K562 (cell line): ENCODE results near the gene PPM1H. TPM values are rescaled to one million over a fixed set of nuclear protein-coding genes. Genes with fewer than 3 reads are reported as not detected.

Experiments used
- ATAC-seq: fragments of 200-7000 bp; cut with Tn5 transposase; 3 replicates; pipeline ENCODE4 v1.9.1; 2020; ENCODE audit warnings: moderate library complexity
- BruUV-seq: library from RNA; stranded (reverse); fragments of 400-500 nt; replicated peaks from 2 replicates; lab custom pipeline; 2021; lab: Mats Ljungman, UMichigan
- CTCF ChIA-PET: fragments of 300-600 bp; formaldehyde crosslinking; extraction: SDS; loops from one replicate; lab custom pipeline; 2021; ENCODE audit warnings: low intra/inter-chr PET ratio; lab: Yijun Ruan, JAX
- POLR2A ChIA-PET: fragments of 300-600, 350-650 bp; sonication (Branson Sonifier 250); formaldehyde crosslinking; extraction: SDS; loops from one replicate; lab custom pipeline; 2021; ENCODE audit warnings: antibody characterized with exemption, inconsistent platforms; lab: Yijun Ruan, JAX
- DNase-seq, 4 experiments: peaks; one replicate each; pipeline versions ENCODE4 v3.0.0 to v3.0.0-alpha.2; 2011 to 2018; ENCODE audit warnings: low spot score in 3 of 4, mixed read lengths in 3 of 4; ENCODE audit errors: extremely low read depth in 1 of 4
- FAIRE-seq: peaks from 2 replicates; lab custom pipeline; 2011; peaks lifted over from hg19 to GRCh38; lab: Jason Lieb, UNC
- H2AFZ ChIP-seq: 2 replicates; pipeline ENCODE4 v1.6.0; 2011; ENCODE audit warnings: low read depth, low read length, control low read depth, inconsistent platforms
- H3K27ac ChIP-seq: fragments of 200-600 bp; 3 replicates; pipeline ENCODE4 v1.8.0; 2011; ENCODE audit warnings: low read depth, mild to moderate bottlenecking, control low read depth, inconsistent platforms, low read length, moderate library complexity, mixed read lengths; ENCODE audit errors: extremely low read depth
- H3K27me3 ChIP-seq, 2 experiments: fragments of 300-600 bp in 1 of 2; 2 replicates in 1 of 2; 3 replicates in 1 of 2; pipeline versions ENCODE4 v1.6.0 to v1.8.0; 2011; ENCODE audit warnings: inconsistent platforms in 2 of 2, low read length in 2 of 2, mild to moderate bottlenecking in 1 of 2, mixed read lengths in 1 of 2, moderate library complexity in 1 of 2; ENCODE audit not compliant: control insufficient read depth in 2 of 2, insufficient read depth in 2 of 2
- H3K36me3 ChIP-seq: fragments of 300-600 bp; 3 replicates; pipeline ENCODE4 v1.8.0; 2011; ENCODE audit warnings: mild to moderate bottlenecking, low read length, inconsistent platforms; ENCODE audit not compliant: control insufficient read depth, insufficient read depth
- H3K4me1 ChIP-seq, 2 experiments: fragments of 200-600 bp in 1 of 2; replicated peaks in 1 of 2; 2 replicates in 1 of 2; 3 replicates in 1 of 2; pipeline versions ENCODE4 v1.5.1 to v1.8.0; 2011; ENCODE audit warnings: inconsistent platforms in 2 of 2, low read length in 2 of 2, mild to moderate bottlenecking in 1 of 2, mixed read lengths in 1 of 2, moderate library complexity in 1 of 2; ENCODE audit not compliant: control insufficient read depth in 2 of 2, insufficient read depth in 2 of 2
- H3K4me2 ChIP-seq: 2 replicates; pipeline ENCODE4 v1.6.1; 2011; ENCODE audit warnings: low read length, control low read depth, inconsistent platforms, mixed read lengths; ENCODE audit not compliant: insufficient read depth
- H3K4me3 ChIP-seq: fragments of 200-600 bp; sonication (generic), shearing (Covaris generic); 2 replicates; pipeline ENCODE4 v1.5.1; 2016; ENCODE audit warnings: control low read depth, inconsistent platforms
- H3K79me2 ChIP-seq: fragments of 200-600 bp; 3 replicates; pipeline ENCODE4 v1.8.0; 2011; ENCODE audit warnings: low read length, inconsistent platforms; ENCODE audit not compliant: control insufficient read depth, insufficient read depth
- H3K9ac ChIP-seq, 2 experiments: 2 replicates each; pipeline versions ENCODE4 v1.6.0 to v1.6.1; 2011; ENCODE audit warnings: low read depth in 2 of 2, low read length in 2 of 2, control low read depth in 1 of 2, inconsistent platforms in 1 of 2, mild to moderate bottlenecking in 1 of 2, mixed read lengths in 1 of 2; ENCODE audit not compliant: insufficient read depth in 1 of 2
- H3K9me1 ChIP-seq: one replicate; pipeline ENCODE4 v1.6.0; 2011; ENCODE audit warnings: inconsistent platforms, mild to moderate bottlenecking, low read length, moderate library complexity; ENCODE audit not compliant: control insufficient read depth, insufficient read depth
- H3K9me3 ChIP-seq: replicated peaks from 2 replicates; pipeline ENCODE4 v1.5.1; 2011; ENCODE audit warnings: low read depth, low read length, inconsistent platforms; ENCODE audit not compliant: control insufficient read depth, insufficient read depth
- H4K20me1 ChIP-seq: replicated peaks from 2 replicates; pipeline ENCODE4 v1.6.1; 2011; ENCODE audit warnings: low read length, inconsistent platforms, mixed read lengths; ENCODE audit not compliant: control insufficient read depth, insufficient read depth
- CBX5 ChIP-seq: IDR thresholded peaks from 2 replicates; pipeline ENCODE4 v1.6.1; 2014; ENCODE audit warnings: low read depth, borderline replicate concordance
- DEAF1 ChIP-seq: fragments of 450-650 bp; formaldehyde crosslinking; IDR thresholded peaks from 2 replicates; pipeline ENCODE4 v1.4.0; 2020; ENCODE audit warnings: mild to moderate bottlenecking, moderate library complexity
- ELF4 ChIP-seq: fragments of 450-650 bp; formaldehyde crosslinking; IDR thresholded peaks from 2 replicates; pipeline ENCODE4 v1.4.0; 2022; ENCODE audit warnings: missing genetic modification characterization
- EP400 ChIP-seq: fragments of 450-650 bp; IDR thresholded peaks from 2 replicates; pipeline ENCODE4 v1.6.1; 2017; ENCODE audit warnings: antibody characterized with exemption, mild to moderate bottlenecking, moderate library complexity
- NCOA6 ChIP-seq: fragments of 450-650 bp; IDR thresholded peaks from 2 replicates; pipeline ENCODE4 v1.6.1; 2017; ENCODE audit warnings: mild to moderate bottlenecking
- NR3C1 ChIP-seq: sonication (generic); formaldehyde crosslinking; IDR thresholded peaks from 2 replicates; pipeline ENCODE4 v1.8.1; 2022; ENCODE audit warnings: missing genetic modification reagents
- PHTF2 ChIP-seq: fragments of 250-450 bp; sonication (Bioruptor Pico); IDR thresholded peaks from 2 replicates; pipeline ENCODE4 v1.5.0; 2021; ENCODE audit warnings: mild to moderate bottlenecking
- RAD21 ChIP-seq, 2 experiments: fragments of 250-450 bp in 1 of 2; fragments of 450-650 bp in 1 of 2; sonication (Bioruptor Pico) in 1 of 2; formaldehyde crosslinking in 1 of 2; IDR thresholded peaks in 1 of 2; conservative IDR thresholded peaks in 1 of 2; 2 replicates each; pipeline versions ENCODE4 v1.4.0 to v1.8.0; 2020 to 2022; ENCODE audit warnings: mild to moderate bottlenecking in 2 of 2, moderate library complexity in 1 of 2
- RBM25 ChIP-seq: fragments of 200-400 bp; formaldehyde crosslinking; IDR thresholded peaks from 2 replicates; pipeline ENCODE4 v1.6.1; 2018; ENCODE audit warnings: low read length, low read depth, moderate library complexity; ENCODE audit not compliant: severe bottlenecking
- RBM39 ChIP-seq: fragments of 200-400 bp; formaldehyde crosslinking; optimal IDR thresholded peaks from 2 replicates; pipeline ENCODE3; 2018; ENCODE audit warnings: low read depth, low read length
- ZNF121 ChIP-seq: sonication (generic); formaldehyde crosslinking; conservative IDR thresholded peaks from 2 replicates; pipeline ENCODE4 v1.8.0; 2022; ENCODE audit warnings: missing genetic modification reagents
- ZNF184 ChIP-seq: sonication (generic); formaldehyde crosslinking; IDR thresholded peaks from 2 replicates; pipeline ENCODE4 v1.5.0; 2020; ENCODE audit warnings: missing genetic modification reagents
- ZNF239 ChIP-seq: fragments of 250-450 bp; sonication (Bioruptor Pico); IDR thresholded peaks from 2 replicates; pipeline ENCODE4 v1.4.0; 2020; ENCODE audit warnings: mild to moderate bottlenecking
- ZNF263 ChIP-seq: sonication (generic); formaldehyde crosslinking; IDR thresholded peaks from 2 replicates; pipeline ENCODE4 v1.8.0; 2022; ENCODE audit warnings: mild to moderate bottlenecking, missing genetic modification reagents, borderline replicate concordance
- ZNF282 ChIP-seq: sonication (generic); formaldehyde crosslinking; IDR thresholded peaks from 2 replicates; pipeline ENCODE4 v1.8.1; 2023; ENCODE audit warnings: missing genetic modification reagents
- WGBS: fragments of 100-300 bp; shearing (Covaris generic); methylation state at CpG from one replicate; pipeline ENCODE4 v1.1.6; 2016; ENCODE audit warnings: low coverage, mixed read lengths; ENCODE audit not compliant: insufficient coverage; ENCODE audit errors: missing lambda C conversion rate; 5-methylcytosine and 5-hydroxymethylcytosine counted together
- in situ Hi-C: fragments of 300-500 bp; cut with MboI; formaldehyde crosslinking; loops from 4 replicates; pipeline ENCODE4 v1.15.0; 2018; ENCODE audit warnings: inconsistent platforms, mixed read lengths
- intact Hi-C: fragments of 100-400 bp; cut with micrococcal nuclease; formaldehyde crosslinking; loops from 2 replicates; pipeline ENCODE4 v1.14.2; 2022
- polyA plus RNA-seq, 8 experiments: library from polyadenylated mRNA; depleted of rRNA in 4 of 8; stranded (reverse) in 5 of 8; unstranded in 3 of 8; fragments of >200 nt; fragmentation: Nextera tagmentation in 2 of 8; fragmentation: Illumina TruSeq in 1 of 8; extraction: Ambion mirVana in 2 of 8; extraction: Trizol in 1 of 8; gene quantifications; 2 replicates each; pipeline versions ENCODE4 v1.2.1 to v1.2.3, GENCODE V29; 2011 to 2014; ENCODE audit warnings: inconsistent platforms in 1 of 8, missing spikeins in 1 of 8
- total RNA-seq, 7 experiments: library from RNA; depleted of rRNA in 6 of 7; stranded (reverse); fragments of >200 nt in 6 of 7; fragmentation: Illumina TruSeq in 2 of 7; extraction: Trizol in 2 of 7; gene quantifications; 2 replicates each; pipeline versions ENCODE4 v1.2.1 to v1.2.3, GENCODE V29; 2011 to 2021; ENCODE audit warnings: low replicate concordance in 1 of 7

The PPM1H gene
- total and polyA plus RNA-seq, 9 of the 15 experiments (the other 6 are each of a cell fraction or from before 2014, with no cell fraction given) = 5.3 to 29.3 (median 11.3) TPM

- TF ChIP-seq RBM25 (peak; percentile 40), ZNF121 (CRISPR knock-in tag) (peak; percentile 11; the same call in 1 of the 2 replicates), RBM39 (no peak)
- Histone ChIP-seq H3K79me2 (no peaks in the 10 kb centered on the region), H3K9ac (no peak overlapping the region), H2AFZ (no peak overlapping the region), H3K4me2 (no peak overlapping the region), H3K9me1 (no peaks in the 10 kb centered on the region), H4K20me1 (no peaks in the 10 kb centered on the region), H3K36me3 (no peaks in the 10 kb centered on the region), H3K27me3 (no peaks in the 10 kb centered on the region; a peak in 1 of 5 replicates), H3K4me3 (no peak overlapping the region), H3K4me1 (peaks cover 0 to 11% of the 10 kb centered on the region in 2 experiments; a peak in 3 of 5 replicates), H3K27ac (no peak overlapping the region), H3K9me3 (no peaks in the 10 kb centered on the region)
- ATAC-seq = no peak
- in situ Hi-C loops (no loop called here), intact Hi-C loops (loop anchor here (5.0 kb wide), 1 partner anchor 118 kb away; no protein-coding TSS in a partner anchor)
- ChIA-PET CTCF (no interaction called here), POLR2A (no interaction called here)
- WGBS = 52% methylated on average over 3 of the region's 3 CpGs
- no peak for FAIRE-seq
- no TSS peak for BruUV-seq
- no peak for DNase-seq
These were observed 120.7 kb downstream of the PPM1H start for GRCh38 chr12:62814243-62814642.

GRCh38 chr12:62813031-62813829 lies 121.7 kb downstream of the PPM1H start:
- in situ Hi-C loops = no loop called here
- Histone ChIP-seq H3K79me2 (no peaks in the 10 kb centered on the region), H3K27me3 (no peaks in the 10 kb centered on the region; a peak in 1 of 5 replicates), H3K27ac (no peak overlapping the region), H3K9me3 (no peaks in the 10 kb centered on the region), H3K4me1 (peaks cover 0 to 11% of the 10 kb centered on the region in 2 experiments; a peak in 3 of 5 replicates), H2AFZ (peak overlapping the region; percentile 81), H3K9ac (no peak overlapping the region), H4K20me1 (no peaks in the 10 kb centered on the region), H3K4me3 (no peak overlapping the region), H3K4me2 (peak overlapping the region; percentile 14; the same call in 1 of the 2 replicates), H3K36me3 (no peaks in the 10 kb centered on the region), H3K9me1 (no peaks in the 10 kb centered on the region)
- peak; percentile 79 for FAIRE-seq
- ChIA-PET POLR2A (interaction anchor here (0.6 kb wide), 1 partner anchor 47 kb away, joined by 3 read pairs; no protein-coding TSS in a partner anchor), CTCF (no interaction called here)
- ATAC-seq = peak; percentile 81
- no TSS peak for BruUV-seq
- WGBS = 18% methylated on average over 18 of the region's 18 CpGs
- DNase-seq = peak; percentile 29 to 65 (median 40)
- intact Hi-C loops = loop anchor here (5.0 kb wide), 1 partner anchor 119 kb away; no protein-coding TSS in a partner anchor
- no peak for TF ChIP-seq NR3C1 (CRISPR knock-in tag)
- TF ChIP-seq ZNF282 (CRISPR knock-in tag) = no peak
- peak in 1 of 2 experiments; percentile 54; a peak in 3 of 4 replicates for TF ChIP-seq RAD21 (CRISPR knock-in tag; conservative IDR thresholded peaks at IDR 0.05 in 1 of 2, IDR thresholded peaks at IDR 0.05 in 1 of 2)
- no peak for TF ChIP-seq ZNF263
- no peak for TF ChIP-seq CBX5
- TF ChIP-seq DEAF1 (CRISPR knock-in tag) = no peak
- TF ChIP-seq EP400 = no peak
- TF ChIP-seq NCOA6 = no peak
- TF ChIP-seq ELF4 = no peak
- no peak for TF ChIP-seq PHTF2 (CRISPR knock-in tag)
- no peak for TF ChIP-seq ZNF239 (CRISPR knock-in tag)
- TF ChIP-seq ZNF184 = no peak
